GM12873 (cell line): ENCODE data around the gene CSPG5.
A peak's percentile ranks its signal among the peaks of the same experiment; 100 is the strongest.

Source experiments
- TF ChIP-seq, protein P1 (sequence below): IDR thresholded peaks from 2 replicates; pipeline ENCODE4 v1.5.1; 2012; ENCODE audit warnings: low read depth, mild to moderate bottlenecking, moderate library complexity, low read length, control low read depth; ENCODE audit not compliant: insufficient read depth; ENCODE audit errors: missing control alignments

CSPG5 gene

GRCh38 chr3:47522082-47522987, 56.3 kb downstream of the CSPG5 start:
- TF ChIP-seq, protein P1, sequence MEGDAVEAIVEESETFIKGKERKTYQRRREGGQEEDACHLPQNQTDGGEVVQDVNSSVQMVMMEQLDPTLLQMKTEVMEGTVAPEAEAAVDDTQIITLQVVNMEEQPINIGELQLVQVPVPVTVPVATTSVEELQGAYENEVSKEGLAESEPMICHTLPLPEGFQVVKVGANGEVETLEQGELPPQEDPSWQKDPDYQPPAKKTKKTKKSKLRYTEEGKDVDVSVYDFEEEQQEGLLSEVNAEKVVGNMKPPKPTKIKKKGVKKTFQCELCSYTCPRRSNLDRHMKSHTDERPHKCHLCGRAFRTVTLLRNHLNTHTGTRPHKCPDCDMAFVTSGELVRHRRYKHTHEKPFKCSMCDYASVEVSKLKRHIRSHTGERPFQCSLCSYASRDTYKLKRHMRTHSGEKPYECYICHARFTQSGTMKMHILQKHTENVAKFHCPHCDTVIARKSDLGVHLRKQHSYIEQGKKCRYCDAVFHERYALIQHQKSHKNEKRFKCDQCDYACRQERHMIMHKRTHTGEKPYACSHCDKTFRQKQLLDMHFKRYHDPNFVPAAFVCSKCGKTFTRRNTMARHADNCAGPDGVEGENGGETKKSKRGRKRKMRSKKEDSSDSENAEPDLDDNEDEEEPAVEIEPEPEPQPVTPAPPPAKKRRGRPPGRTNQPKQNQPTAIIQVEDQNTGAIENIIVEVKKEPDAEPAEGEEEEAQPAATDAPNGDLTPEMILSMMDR: peak; percentile 93

GRCh38 chr3:47520756-47521155, 57.9 kb downstream of the CSPG5 start:
- TF ChIP-seq, protein P1: no peak

GRCh38 chr3:47517937-47518336, 60.7 kb downstream of the CSPG5 start:
- TF ChIP-seq, protein P1: no peak

GRCh38 chr3:47515864-47516319, 62.8 kb downstream of the CSPG5 start:
- TF ChIP-seq, protein P1: no peak

GRCh38 chr3:47515100-47515499, 63.6 kb downstream of the CSPG5 start:
- TF ChIP-seq, protein P1: no peak

DNA sequence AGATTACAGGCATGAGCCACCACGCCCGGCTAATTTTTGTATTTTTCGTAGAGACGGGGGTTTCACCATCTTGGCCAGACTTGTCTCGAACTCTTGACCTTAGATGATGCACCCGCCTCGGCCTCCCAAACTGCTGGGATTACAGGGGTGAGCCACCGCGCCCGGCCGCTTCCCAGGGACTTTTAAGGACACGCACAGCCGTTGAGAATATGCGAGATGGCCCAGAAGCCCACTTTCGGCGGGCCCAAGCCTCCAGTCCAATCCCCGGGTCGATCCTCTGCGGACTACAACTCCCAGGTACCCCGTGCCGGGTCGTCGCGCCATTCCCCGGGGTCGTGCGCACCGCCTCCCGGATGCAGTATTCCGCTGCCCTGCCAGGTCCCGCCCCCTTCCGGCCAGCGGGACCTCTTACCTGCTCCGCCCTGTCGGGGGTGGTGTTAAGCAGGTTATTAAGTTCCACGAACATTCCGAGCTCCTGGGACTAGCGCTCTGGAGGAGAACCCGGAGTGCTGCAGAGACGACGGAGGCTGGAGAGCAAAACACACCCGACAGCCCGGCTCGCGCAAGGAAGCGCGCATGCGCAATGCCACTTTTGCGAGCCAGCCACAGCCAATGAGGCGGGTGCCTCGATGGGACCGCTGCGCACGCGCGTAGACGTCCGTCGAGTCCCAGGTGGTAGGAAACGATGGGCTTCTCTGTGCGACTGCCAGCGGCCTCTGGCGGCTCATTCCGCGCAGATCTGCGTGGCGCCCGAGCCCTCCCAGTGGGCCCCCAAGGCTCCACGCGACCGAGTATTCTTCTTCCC, 65.3 kb downstream of the CSPG5 start, which contains the start of gene ELP6:
TSS of gene ELP6 (minus strand) at position 588 of the 805 bp plus-strand sequence. CDS start at position 466, 122 bp downstream.
- TF ChIP-seq, protein P1: peak; percentile 78

DNA sequence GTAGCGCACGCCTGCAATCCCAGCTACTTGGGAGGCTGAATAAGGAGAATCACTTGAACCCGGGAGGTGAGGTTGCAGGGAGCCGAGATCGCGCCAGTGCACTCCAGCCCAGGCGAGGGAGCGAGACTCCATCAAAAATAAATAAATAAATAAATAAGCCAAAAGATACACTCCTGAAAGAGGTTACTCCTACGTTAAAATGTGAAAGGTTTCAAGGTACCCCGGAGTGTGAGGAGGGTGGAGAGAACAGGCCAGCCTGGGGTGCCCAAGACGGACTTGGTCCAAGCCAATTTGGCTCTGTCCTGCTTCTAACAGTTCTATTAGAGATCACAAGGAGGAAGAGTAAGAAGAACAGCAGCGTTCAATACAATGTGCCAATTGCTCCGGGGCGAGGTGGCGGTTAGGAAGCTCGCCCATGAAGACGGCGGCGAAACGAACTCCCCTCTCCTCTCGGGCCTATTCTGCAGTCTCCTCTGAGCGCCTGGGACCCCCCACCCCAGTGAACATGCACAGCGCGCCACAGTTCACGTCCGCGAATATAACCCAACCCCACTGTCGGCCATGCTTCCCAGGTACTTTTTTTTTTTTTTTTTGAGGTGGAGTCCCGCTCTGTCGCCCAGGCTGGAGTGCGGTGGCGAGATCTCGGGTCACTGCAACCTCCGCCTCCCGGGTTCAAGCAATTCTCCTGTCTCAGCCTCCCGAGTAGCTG, 66.1 kb downstream of the CSPG5 start:
- TF ChIP-seq, protein P1: no peak
